NCI-H446 (cell line): ENCODE results near the gene DGKI.

ENCODE experiments used
- DNase-seq, 2 experiments: peaks; one replicate each; lab custom pipeline; 2025; lab: John Stamatoyannopoulos, UW

Gene DGKI

GRCh38 chr7:137787301-137787976 is 59.3 kb downstream of the DGKI start:
- DNase-seq: no peak

- no peak for DNase-seq
These were observed 68.3 kb downstream of the DGKI start for GRCh38 chr7:137778511-137778910.

GRCh38 chr7:137774793-137775201 is 72.0 kb downstream of the DGKI start:
- no peak for DNase-seq

- DNase-seq: no peak
These were observed 74.0 kb downstream of the DGKI start for GRCh38 chr7:137772748-137773147.

GRCh38 chr7:137772316-137772715 is 74.5 kb downstream of the DGKI start:
- DNase-seq: no peak

- DNase-seq: no peak
These were observed 75.1 kb downstream of the DGKI start for GRCh38 chr7:137771679-137772078.

- no peak for DNase-seq
These were observed 75.5 kb downstream of the DGKI start for GRCh38 chr7:137771273-137771672.

- no peak for DNase-seq
These were observed 78.4 kb downstream of the DGKI start for GRCh38 chr7:137768366-137768765.

GRCh38 chr7:137762334-137762733 is 84.4 kb downstream of the DGKI start:
- DNase-seq: no peak

GRCh38 chr7:137760111-137760510 is 86.7 kb downstream of the DGKI start:
- DNase-seq: no peak

- DNase-seq: no peak
These were observed 89.4 kb downstream of the DGKI start for GRCh38 chr7:137757146-137757925.

- DNase-seq: no peak
These were observed 90.7 kb downstream of the DGKI start for GRCh38 chr7:137755846-137756651.

GRCh38 chr7:137755427-137755826 is 91.3 kb downstream of the DGKI start:
- DNase-seq: no peak

- no peak for DNase-seq
These were observed 92.6 kb downstream of the DGKI start for GRCh38 chr7:137753948-137754851.

GRCh38 chr7:137753575-137753947 is 93.2 kb downstream of the DGKI start:
- DNase-seq: no peak

- no peak for DNase-seq
These were observed 93.7 kb downstream of the DGKI start for GRCh38 chr7:137753067-137753466.

GRCh38 chr7:137751361-137752009 is 95.3 kb downstream of the DGKI start:
- DNase-seq: no peak

GRCh38 chr7:137747359-137748031 is 99.3 kb downstream of the DGKI start:
- DNase-seq: no peak

GRCh38 chr7:137743021-137743420 is 103.8 kb downstream of the DGKI start:
- no peak for DNase-seq

GRCh38 chr7:137742051-137742450 is 104.7 kb downstream of the DGKI start:
- DNase-seq: no peak

- no peak for DNase-seq
These were observed 105.3 kb downstream of the DGKI start for GRCh38 chr7:137741443-137741842.
